Endometrium (tissue), 2 donors: ENCODE measurements around the gene SLC43A3.

Experiments
- FAIRE-seq: peaks from 2 replicates; lab custom pipeline; 2012; peaks lifted over from hg19 to GRCh38; lab: Jason Lieb, UNC
- donor health status: control.
- donor health status: control.

The SLC43A3 gene

DNA sequence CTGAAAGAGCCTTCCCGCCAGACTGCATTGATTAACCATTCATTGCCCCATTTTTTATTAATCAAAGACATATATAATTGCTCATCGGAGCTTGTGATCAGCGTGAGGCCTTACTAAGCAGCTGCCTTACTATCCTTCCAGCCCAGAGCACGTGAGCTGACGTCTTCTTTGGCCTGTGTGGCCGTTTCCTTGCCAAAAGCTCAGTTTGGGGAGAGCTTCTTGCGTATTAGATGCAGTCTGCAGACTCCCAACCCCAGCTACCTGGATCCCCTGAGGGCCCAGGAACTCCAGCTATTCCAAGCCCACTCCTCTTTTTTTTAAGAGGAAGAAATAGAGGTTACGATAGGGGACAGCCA is 784 bp upstream of the SLC43A3 start:
- no peak for FAIRE-seq

DNA sequence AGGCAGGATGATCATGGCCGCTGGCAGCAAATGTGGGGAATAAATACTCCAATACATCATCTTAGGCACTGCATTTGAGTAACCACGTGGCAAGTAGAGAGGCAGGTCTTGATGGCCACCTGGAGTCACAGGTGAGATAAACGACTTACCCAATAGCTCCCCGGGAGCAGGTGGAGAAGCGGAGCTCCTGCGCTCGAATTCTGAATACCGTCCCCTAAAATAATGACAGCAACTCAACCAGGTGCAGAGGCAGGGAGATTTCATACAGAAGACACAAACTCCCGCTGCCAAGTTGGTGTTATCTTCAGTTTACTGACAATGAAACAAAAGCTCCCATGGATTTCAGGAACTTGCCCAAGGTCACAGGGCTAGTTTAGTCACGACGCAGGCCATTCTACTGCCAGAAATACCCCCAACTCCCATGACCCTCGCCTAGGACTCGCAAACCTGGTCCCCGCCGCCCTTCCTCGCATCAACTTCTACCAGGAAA is 437 bp downstream of the SLC43A3 start:
- no peak for FAIRE-seq

DNA sequence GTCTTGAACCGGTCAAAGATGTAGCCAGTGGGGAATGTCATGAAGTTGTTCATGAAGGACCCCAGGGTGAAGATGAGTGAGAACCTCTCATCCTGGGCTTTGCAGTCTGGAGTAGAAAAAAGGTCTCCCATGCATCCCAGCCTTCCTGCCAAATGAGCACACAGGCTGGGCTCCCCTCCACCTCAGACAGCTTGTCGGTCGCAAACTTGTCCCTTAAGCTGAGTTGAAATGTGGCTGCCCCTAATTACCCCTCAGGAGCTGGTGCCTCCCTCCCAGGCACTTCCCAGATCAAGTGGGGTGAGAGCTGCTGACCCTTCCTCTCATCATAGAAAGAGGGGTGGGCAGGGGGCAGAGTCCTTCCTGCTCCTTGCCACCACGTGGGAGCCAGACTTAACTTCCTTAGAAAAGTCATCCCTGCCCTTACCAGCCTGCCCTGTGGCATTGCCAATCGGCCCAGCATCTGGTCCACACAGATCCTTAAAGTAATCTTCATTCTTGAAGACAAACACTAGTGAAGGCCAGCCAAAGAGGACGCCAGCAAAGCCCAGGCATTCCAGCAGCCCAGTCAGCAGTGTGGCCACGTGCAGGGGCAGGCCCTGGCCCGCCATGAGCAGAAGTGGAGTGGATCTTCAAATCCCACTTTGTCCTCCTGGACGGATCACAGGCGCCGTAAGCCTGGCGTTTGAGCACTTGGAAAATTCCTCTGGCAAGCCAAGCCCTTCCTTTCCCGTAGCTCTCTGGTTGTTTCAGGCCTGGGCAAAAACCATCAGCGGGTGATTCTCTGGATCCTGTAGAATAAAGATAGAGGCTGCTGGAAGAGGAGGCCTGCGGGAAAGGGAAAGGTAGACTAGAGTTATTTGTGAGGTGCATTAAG is 1.1 kb downstream of the SLC43A3 start:
- no peak for FAIRE-seq

DNA sequence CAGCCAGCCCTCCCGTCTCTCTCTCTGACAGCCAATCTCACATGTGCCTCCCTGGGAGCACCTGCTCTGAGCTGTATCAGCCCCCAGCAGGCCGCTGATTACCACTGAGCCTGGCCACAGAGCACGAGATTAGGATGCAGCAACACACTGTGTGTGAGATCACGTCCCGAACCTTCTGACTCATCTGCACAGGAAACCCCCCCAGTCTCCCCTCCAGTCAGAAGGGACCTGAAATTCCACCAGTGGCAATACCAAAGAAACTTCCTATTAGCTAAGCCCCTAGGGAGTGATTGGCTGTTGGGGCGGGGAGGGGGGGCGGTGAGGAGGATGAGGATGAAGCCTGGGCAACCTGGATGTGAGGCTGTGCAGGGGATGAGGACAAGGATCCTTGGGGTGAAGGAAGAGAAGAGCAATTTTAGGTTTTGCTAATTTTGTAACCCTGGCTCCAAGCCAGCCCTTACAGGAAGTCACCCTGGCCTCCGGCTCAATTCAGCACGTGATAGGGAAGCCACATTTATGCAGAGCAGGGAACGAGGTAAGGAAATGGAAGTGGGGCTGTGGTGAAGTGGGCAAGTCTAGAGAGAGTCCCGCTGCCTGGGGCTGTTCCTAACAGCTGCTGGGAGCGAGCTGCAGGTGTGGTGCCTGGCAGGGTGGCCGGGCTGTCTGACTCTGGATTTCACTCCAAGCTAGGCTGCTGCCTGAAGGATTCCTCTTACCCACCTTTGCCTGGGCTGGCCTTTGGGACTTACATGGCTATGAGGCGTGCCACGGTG is 1.9 kb downstream of the SLC43A3 start:
- no peak for FAIRE-seq

DNA sequence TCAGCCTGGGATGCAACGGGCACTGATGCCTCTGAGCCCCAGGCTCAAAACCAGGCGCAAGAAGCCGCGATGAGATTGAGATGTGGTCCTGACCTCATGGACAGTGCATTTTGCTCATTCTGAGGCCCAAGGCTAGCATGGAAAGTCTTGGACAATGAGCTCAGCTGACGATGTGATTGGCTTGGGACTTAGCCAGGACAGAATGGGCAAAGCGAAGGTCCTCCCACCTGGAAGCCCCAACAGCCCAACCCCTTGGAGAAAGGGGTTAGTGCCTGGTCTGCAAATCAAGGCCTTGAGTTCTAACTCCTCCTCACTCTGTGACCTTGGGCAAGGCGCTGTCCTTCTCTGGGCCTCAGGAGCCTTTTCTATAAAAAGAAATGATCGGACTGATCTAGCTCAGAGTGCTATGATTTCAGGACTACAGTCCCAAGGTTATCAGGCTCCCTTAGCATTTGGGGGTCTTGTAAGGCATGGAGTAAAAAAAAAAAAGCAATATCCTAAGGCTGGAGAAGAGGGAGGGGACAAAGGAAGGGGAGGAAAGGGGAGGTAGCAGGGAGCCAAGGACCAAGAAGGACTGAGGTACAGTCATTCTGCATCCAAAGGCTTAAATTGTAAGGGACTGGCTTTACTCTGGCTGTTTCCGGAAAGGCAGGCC is 2.7 kb downstream of the SLC43A3 start:
- no peak for FAIRE-seq

DNA sequence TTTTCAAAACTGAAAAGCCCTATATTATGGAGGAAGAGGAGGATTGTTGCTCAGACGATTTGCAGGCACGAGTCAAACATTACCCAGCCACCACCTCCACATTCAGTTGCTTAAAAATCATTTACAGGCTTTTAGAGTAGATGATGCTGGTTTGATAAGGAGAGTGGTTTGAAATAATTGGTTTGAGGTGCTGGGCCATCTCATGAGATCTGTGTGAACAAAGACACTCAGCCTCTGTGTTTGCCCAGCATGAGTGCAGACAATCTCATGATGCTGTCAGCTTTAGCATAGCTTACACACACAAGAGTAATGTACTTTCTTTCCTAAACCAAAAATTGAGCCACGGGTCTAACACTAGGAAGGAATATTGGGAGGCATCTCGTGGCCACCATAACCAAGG is 4.3 kb downstream of the SLC43A3 start:
- FAIRE-seq, result no peak

DNA sequence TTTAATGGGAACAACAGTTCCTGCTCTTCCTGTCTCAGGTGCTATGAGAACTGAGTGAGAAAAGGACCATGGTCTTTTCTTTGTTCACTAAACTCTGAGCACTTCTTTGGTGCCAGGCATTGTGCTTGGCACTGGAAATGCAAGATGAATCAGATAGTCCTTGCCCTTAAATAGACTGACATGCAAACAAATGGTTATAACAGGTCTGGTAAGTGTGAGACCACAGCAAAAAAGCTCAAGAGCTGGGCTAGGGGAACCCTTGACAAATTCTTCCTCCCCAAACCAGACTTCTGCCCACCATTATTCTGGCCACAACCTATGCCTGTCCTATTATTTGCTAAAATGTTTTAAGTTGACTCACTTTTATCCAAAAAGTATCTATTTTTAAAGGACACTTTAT is 5.1 kb downstream of the SLC43A3 start:
- no peak for FAIRE-seq

DNA sequence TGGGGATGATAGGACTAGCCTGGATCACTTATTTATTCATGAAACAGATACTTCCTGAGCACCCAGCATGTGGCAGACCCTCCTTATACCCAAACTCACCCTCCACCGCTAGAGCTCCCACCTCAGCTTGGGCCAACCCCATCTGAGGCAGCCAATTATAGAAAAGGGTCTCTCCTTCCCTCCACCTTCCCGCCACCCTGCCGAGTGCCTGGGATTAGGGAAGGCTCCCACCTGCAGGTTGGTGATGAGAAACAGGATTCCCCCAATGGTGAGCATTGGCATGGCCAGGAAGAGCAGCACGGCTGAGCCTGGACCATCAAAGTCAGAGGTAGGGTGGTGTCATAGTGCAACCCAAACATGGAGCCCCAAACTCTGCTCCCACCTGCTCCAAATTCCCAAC is 5.9 kb downstream of the SLC43A3 start:
- no peak for FAIRE-seq

DNA sequence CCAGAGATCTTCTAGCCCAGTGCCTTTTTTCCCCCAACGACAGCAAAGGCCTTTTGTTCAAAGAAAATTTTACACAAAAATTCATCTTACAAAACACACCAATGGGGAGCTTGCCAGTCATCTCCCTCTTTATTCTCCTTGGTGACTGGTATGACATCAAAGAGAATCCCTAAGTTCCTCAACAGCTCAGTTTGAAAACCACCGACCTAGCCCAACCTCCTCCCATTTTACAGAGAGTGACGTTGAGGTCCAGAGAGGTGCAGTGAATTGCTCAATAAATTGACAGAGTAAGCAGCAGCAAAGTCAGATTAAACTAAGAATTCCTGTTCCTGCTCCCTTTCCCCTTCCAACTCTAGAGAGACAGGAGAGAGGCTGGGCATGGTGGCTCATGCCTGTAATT is 7.8 kb downstream of the SLC43A3 start:
- FAIRE-seq, result no peak

DNA sequence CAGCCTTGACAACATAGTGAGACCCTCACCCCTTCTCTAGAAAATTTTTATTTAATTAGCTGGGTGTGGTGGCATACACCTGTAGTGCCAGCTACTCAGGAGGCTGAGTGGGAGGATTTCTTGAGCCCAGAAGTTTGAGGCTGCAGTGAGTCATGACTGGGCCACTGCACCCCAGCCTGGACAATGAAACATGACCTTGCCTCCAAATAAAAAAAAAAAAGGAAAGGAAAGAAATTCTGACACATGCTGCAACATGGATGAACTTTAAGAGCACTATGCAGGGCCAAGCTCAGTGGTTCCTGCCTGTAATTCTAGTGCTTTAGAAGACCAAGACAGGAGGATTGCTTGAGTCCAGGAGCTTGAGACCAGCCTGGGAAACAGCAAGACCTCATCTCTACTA is 8.8 kb downstream of the SLC43A3 start:
- no peak for FAIRE-seq

DNA sequence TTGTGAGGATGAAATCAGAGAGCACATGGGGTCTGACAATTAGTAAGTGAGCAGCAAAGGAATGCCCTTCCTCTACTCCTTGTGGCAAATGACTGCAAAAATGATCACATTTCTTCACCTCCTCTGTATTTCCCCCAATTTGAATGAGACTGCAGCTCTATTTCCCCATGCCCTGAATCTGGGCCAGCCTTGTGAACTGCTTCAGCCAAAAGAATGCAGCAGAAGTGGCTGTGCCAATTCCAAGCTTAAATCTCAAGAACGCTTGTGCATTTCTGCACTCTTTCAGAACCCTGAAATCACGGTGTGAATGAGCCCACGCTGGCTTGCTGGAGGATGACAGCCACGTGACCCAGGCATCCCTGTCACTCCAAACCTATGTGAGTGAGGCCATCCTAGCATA is 9.9 kb downstream of the SLC43A3 start:
- no peak for FAIRE-seq

DNA sequence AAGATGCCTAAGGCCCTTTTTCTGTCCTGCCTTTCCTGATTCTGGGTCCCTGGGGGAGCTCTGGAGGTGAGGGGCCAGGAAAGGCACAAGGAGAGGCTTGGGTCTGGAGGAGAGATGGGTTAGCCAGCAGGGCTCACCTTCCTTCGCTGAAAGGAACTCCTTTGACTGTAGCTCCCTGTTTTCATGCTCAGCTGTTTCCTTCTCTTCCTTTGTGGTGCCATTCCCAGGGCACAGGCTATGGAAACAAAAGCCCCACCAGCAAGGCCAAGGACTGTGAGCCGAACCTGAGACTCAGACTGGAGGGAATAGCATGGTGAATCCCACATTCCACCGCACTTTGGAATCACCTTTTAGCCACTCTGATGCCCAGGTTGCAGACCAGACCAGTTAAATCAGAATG is 10.5 kb downstream of the SLC43A3 start:
- FAIRE-seq, result no peak

DNA sequence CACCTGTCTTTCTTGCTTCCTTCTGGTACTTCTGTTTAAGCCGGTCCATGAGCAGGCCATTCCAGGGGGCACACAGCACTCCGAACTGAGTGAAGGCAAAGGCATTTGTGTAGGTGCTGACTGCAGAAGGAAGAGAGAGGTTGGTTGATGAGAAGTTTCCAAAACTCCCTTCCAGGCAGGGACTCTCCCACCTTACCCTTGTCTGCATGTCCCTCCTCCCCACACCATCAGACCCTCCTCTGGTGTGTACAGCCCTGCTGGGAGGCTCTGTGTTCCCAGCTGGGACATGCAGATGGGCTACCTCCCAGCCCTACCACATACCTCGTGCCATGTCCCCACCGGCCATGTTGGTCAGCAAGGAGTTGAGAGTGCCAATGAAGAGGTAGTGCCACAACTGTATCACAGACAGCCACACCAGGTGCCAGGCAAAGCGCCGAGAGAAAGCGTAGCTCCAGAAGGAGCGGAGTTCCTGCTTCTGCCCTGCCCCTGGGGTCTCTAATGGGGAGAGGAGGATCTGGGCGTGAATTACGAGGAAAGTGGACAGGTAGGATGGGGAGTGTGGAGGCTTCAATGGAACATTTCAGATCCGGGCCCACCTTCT is 12.2 kb downstream of the SLC43A3 start:
- FAIRE-seq, result no peak

DNA sequence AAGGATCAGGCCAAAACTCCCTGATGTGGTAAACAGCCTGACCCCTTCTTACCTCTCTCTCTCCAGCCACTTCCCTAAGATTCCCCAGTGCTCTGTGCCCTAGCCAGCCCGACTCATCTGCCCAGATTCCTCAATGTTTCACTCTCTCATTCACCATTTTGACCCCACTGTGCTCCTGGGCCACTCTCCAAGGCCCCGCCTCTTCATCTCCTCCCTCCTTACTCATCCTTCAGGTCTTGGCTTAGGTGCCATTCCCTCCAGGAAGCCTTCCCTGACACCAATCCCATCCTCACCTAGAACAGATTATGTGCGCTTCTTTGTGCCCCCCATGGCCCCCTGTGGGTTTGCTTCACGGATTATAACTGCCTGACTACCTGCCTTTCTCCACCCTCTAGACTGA is 13.2 kb downstream of the SLC43A3 start:
- no peak for FAIRE-seq

DNA sequence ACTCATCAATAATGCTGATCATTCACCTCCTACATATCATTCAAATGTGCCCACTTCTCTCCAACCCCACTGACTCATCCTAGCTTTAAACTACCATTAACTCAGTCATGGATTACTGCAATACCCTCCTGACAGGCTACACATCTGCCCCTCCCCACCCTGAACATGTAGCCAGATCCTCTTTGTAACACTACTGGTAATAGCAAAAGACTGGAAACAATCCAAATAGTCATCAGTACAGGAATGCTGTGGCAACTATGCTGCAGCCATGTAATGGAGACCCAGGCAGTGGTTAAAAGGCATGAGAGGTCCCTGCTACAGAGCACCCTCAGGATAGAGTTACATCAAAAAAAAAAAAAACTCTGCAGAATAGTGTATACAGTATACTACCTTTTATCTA is 16.6 kb downstream of the SLC43A3 start:
- FAIRE-seq, result no peak

DNA sequence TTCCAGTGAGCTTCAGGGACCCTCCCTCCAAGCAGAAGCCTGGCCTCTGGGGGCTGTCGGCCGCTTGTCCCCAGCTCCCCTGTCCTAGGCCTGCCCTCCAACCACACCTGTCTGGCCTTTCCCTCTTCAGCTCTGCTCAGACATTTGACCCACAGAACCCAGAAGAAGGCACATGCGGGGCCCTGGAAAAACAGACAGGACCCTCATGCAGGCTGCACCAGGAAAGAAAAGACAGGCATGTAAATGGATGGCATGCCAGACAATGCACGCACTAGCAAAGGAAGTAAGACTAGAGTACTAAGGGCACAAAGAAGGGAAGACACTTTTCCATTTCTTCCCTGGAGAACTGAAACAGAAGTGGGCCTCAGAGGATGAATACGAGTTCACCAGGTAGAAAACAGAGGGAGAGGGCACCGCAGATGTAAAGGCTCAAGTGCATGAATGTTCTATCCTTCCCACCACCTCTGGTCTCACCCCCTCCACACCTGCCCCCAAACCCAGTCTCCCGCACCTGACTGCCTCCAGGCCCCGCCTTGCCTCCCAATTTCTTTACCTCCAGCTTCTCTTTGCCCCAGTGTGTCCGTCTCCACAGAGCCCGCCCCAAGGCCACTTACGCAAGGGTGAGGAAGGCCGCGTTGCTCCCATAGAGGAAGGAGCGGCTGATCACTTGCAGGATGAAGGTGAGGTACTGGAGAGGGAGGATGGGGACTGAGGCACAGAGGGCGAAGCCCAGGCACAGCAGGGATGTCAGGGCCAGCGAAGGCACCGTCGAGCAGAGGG is 17.4 kb downstream of the SLC43A3 start:
- FAIRE-seq, result no peak

DNA sequence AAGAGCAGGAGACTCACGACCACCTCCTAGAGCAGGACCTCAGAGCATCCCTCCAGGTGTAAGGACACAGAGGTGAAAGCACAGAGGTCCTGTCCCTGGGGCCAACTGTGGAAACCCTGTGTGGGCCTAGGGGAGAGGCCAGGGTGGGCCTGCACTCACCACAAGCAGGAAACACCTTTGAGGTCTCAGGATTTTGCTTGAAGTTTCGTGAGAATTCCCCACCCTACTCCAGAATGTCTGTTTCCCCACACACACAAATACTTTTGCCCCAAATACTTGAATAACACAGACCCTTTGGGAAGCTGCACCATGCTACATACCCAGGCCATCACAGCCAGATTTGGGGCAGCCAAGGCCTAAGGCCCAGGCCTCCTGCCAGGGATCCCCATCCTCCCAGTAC is 18.1 kb downstream of the SLC43A3 start:
- FAIRE-seq, result no peak

DNA sequence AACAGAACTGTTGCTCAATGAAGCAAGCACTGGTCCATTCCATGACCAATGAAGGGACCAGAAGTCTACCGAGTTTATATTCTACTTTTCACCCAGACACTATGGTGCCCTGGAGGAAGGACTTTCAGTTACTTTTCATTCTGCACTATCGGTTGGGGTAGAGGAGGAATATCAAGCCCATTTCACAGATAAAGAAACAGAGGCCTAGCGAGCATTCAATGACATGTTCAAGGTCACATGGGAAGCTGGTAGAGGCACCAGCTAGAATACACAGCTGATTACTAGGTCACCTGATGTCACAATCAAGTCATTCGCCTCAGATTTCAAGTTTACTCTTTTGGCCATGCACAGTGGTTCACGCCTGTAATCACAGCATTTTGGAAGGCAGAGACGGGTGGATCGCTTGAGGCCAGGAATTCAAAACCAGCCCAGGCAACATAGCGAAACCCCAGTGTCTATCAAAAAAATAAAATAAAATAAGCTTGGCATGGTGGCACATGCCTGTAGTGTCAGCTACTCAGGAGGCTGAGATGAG is 18.9 kb downstream of the SLC43A3 start:
- FAIRE-seq, result no peak

DNA sequence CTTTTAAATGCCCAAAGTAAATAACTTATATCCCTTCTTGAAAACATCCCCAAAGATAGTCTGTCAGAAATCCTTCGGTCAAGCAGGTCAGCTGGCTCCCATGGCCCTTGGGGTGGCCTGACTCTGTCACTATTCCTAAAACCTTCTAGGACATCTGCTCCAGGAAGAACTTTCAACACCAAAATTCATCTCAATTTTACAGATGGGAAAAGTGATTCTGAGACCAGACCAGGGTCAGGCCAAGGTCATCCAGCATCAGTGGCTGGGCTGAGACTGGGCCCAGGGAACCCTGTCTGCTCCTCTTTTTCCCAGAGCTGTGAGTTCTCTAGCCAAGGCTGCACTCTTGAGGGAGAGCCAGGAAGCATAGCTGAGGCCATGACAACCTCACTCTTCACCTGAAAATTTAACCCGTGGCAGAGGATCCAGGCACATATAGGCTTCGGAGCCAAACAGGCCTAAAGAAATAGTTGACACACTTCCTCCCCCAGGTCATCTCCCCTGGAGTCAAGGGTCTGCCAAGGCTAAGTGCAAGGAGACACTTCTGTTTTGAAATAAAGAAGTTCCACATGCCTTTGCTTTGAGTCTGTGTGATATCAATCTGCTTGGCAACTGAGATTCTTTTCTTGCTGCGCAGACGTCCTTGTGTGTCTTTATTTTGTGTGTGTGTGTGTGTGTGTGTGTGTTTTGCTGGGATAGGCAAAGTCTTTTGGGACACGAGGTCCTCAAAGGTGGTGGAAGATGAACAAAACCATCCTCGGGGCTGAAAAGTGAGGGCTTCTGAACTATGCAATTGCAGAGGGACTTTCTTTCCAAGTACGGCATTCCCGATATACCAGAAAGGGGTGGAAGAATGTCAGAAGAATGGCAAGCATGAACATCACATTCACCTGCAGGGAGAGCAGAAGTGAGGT is 19.7 kb downstream of the SLC43A3 start:
- no peak for FAIRE-seq

DNA sequence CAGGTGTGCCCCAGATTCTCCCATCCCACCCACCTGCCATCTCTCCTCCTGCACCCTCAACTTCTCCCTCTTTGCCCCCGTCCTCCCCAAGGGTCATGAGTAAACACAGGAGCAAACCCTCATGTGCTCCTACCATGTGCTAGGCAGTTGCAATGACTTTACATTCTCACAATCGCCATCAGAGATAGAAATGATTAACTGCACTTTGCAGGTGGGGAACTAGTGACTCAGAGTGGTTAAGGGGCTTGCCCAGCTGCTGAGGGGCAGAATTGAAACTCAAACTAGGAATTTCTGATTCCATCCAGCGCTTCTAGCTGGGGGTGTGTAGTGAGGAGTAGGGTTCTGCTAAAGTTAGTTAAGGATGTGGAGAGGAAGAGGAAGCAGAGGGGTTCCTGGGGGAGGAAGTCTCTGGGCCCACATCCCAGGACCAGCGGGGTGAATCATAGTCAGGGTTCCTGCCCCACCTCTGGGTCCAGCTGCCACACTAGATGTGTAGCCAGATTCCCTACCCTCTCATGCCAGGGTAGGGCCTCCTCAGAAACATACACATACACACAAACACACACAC is 20.5 kb downstream of the SLC43A3 start:
- FAIRE-seq, result no peak
